Mesothelial cell of epicardium (in vitro differentiated cells): ENCODE measurements around the gene SFXN4. TPM values are rescaled to one million over a fixed set of nuclear protein-coding genes. Genes with fewer than 3 reads are reported as not detected.
"Not testable (repeated sequence)": the region's sequence is repeated elsewhere in the genome, so short reads cannot be mapped to it uniquely, and the experiment has no call there.

Experiments
- DNase-seq, 2 experiments: peaks; one replicate each; pipeline ENCODE4 v3.0.0; 2021; ENCODE audit warnings: low spot score in 2 of 2; ENCODE audit not compliant: unreplicated experiment in 2 of 2
- H3K27ac Mint-ChIP-seq: 2 replicates; pipeline ENCODE4 v1.8.0; 2021; ENCODE audit warnings: mixed read lengths
- H3K27me3 Mint-ChIP-seq: 2 replicates; pipeline ENCODE4 v1.8.0; 2021; ENCODE audit warnings: low read depth, mixed read lengths
- H3K36me3 Mint-ChIP-seq: 2 replicates; pipeline ENCODE4 v1.8.0; 2021; ENCODE audit warnings: mixed read lengths
- H3K4me1 Mint-ChIP-seq: 2 replicates; pipeline ENCODE4 v1.8.0; 2021; ENCODE audit warnings: mixed read lengths
- H3K4me3 Mint-ChIP-seq: 2 replicates; pipeline ENCODE4 v1.8.0; 2021; ENCODE audit warnings: mild to moderate bottlenecking, moderate library complexity, mixed read lengths
- H3K9me3 Mint-ChIP-seq: 2 replicates; pipeline ENCODE4 v1.8.0; 2021; ENCODE audit warnings: mixed read lengths
- CTCF ChIP-seq: fragments of 200-600 bp; sonication (generic); IDR thresholded peaks from one replicate; pipeline ENCODE4 v1.5.0; 2021; ENCODE audit warnings: antibody characterized with exemption; ENCODE audit not compliant: unreplicated experiment
- total RNA-seq: library from RNA; stranded (reverse); gene quantifications from 3 replicates; pipeline ENCODE4 v1.2.1, GENCODE V29; 2021

SFXN4 gene
- total RNA-seq, 1 donor from 2014 or later: 37.2 TPM

- Mint-ChIP-seq H3K27me3 (no peaks in the 10 kb centered on the region), H3K9me3 (no peaks in the 10 kb centered on the region), H3K27ac (no peak within 1 kb of the TSS), H3K36me3 (peaks cover 6% of the 10 kb centered on the region), H3K4me3 (peak within 1 kb of the TSS; percentile 74), H3K4me1 (peaks cover 8% of the 10 kb centered on the region)
- DNase-seq: peak; percentile 79 to 83
- TF ChIP-seq CTCF: no peak
These were observed 61.4 kb downstream of the SFXN4 start, which contains the start of gene DENND10 for GRCh38 chr10:119103903-119104653. TSS of gene DENND10 (plus strand) at chr10:119104113. CDS start at chr10:119104143, 30 bp downstream.

- Mint-ChIP-seq H3K27ac (no peak overlapping the region), H3K36me3 (peaks cover 6% of the 10 kb centered on the region), H3K4me1 (peaks cover 8% of the 10 kb centered on the region), H3K27me3 (no peaks in the 10 kb centered on the region), H3K4me3 (peak overlapping the region; percentile 61), H3K9me3 (no peaks in the 10 kb centered on the region)
- no peak for DNase-seq
- TF ChIP-seq CTCF: no peak
These were observed 62.1 kb downstream of the SFXN4 start for GRCh38 chr10:119103241-119103902.

- Mint-ChIP-seq H3K9me3 (no peaks in the 10 kb centered on the region), H3K4me1 (peaks cover 8% of the 10 kb centered on the region), H3K27ac (no peak overlapping the region), H3K36me3 (no peaks in the 10 kb centered on the region), H3K4me3 (no peak overlapping the region), H3K27me3 (no peaks in the 10 kb centered on the region)
- no peak for TF ChIP-seq CTCF
- DNase-seq: no peak
These were observed 64.0 kb downstream of the SFXN4 start for GRCh38 chr10:119101366-119102098.

GRCh38 chr10:119100434-119101238 lies 64.9 kb downstream of the SFXN4 start:
- Mint-ChIP-seq H3K27me3 (no peaks in the 10 kb centered on the region), H3K4me1 (peaks cover 8% of the 10 kb centered on the region), H3K27ac (peak overlapping the region; percentile 77), H3K9me3 (no peaks in the 10 kb centered on the region), H3K4me3 (no peak overlapping the region), H3K36me3 (no peaks in the 10 kb centered on the region)
- DNase-seq: no peak
- no peak for TF ChIP-seq CTCF

- Mint-ChIP-seq H3K27me3 (no peaks in the 10 kb centered on the region), H3K9me3 (no peaks in the 10 kb centered on the region), H3K36me3 (no peaks in the 10 kb centered on the region), H3K27ac (no peak overlapping the region), H3K4me1 (peaks cover 7% of the 10 kb centered on the region), H3K4me3 (no peak overlapping the region)
- DNase-seq: no peak
- no peak for TF ChIP-seq CTCF
These were observed 66.9 kb downstream of the SFXN4 start for GRCh38 chr10:119098576-119098975.

- not testable (repeated sequence) for H3K9me3 Mint-ChIP-seq, H3K36me3 Mint-ChIP-seq, H3K4me1 Mint-ChIP-seq, H3K27ac Mint-ChIP-seq, H3K27me3 Mint-ChIP-seq, H3K4me3 Mint-ChIP-seq, DNase-seq
These were observed 68.7 kb downstream of the SFXN4 start for GRCh38 chr10:119096641-119097415.
